GM19468 (cell line): ENCODE results near the gene ATP2A2.
"Not testable (repeated sequence)": the region's sequence is repeated elsewhere in the genome, so short reads cannot be mapped to it uniquely, and the experiment has no call there.

Experiments used
- ATAC-seq: cut with Tn5 transposase; IDR thresholded peaks from one replicate; pipeline ENCODE4 v1.9.1; 2021; ENCODE audit warnings: mild to moderate bottlenecking, moderate library complexity, moderate number of reproducible peaks; ENCODE audit not compliant: unreplicated experiment; ENCODE audit errors: extremely low read depth

ATP2A2 gene

DNA sequence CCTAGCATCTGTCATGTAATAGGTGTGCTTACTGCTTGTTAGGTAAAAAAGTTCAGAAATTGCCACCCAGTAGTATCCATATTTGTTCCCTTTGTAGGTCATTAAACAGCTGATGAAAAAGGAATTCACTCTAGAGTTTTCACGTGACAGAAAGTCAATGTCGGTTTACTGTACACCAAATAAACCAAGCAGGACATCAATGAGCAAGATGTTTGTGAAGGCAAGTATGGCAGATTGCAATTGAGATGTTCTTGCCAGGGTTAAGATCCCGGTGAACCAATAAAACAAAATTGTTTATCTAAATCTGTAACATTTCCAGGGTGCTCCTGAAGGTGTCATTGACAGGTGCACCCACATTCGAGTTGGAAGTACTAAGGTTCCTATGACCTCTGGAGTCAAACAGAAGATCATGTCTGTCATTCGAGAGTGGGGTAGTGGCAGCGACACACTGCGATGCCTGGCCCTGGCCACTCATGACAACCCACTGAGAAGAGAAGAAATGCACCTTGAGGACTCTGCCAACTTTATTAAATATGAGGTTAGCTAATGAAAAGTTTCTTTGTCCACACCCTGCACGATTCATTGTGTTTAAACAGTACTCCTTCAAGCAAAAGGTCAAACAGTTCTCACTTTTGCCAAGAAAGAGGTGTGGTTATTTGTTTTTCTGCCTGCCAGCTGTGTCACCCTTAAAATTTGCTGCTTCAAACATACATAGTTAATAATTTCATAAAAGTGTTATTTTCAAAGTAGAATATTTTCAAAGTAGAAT, 58.3 kb downstream of the ATP2A2 start:
- ATAC-seq: no peak

DNA sequence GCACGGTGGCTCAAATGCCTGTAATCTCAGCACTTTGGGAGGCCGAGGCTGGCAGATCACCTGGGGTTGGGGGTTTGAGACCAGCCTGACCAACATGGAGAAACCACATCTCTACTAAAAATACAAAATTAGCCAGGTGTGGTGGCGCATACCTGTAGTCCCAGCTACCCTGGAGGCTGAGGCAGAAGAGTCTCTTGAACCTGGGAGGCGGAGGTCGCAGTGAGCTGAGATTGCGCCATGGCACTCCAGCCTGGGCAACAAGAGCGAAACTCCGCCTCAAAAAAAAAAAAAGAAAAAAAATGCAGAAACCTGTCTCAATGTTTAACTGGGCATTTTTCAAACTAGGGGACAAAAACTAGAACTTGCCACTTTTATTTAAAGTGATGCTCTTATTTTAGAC, 59.2 kb downstream of the ATP2A2 start:
- ATAC-seq: not testable (repeated sequence)

DNA sequence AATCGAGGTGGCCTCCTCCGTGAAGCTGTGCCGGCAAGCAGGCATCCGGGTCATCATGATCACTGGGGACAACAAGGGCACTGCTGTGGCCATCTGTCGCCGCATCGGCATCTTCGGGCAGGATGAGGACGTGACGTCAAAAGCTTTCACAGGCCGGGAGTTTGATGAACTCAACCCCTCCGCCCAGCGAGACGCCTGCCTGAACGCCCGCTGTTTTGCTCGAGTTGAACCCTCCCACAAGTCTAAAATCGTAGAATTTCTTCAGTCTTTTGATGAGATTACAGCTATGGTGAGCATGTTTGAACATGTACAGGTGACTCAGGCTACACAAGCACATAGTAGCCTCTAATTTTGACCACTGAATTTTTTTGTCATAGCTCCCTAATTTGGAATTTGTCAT, 59.7 kb downstream of the ATP2A2 start:
- ATAC-seq: no peak

DNA sequence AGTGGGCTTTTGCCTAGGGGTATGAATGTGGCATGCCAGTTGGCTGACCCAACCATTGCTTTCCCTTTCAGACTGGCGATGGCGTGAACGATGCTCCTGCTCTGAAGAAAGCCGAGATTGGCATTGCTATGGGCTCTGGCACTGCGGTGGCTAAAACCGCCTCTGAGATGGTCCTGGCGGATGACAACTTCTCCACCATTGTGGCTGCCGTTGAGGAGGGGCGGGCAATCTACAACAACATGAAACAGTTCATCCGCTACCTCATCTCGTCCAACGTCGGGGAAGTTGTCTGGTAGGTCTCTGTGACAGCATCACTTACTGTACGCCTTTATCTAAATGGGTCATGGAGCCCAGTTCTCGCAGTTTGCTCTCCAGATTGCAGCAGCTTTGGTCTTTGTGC, 61.1 kb downstream of the ATP2A2 start:
- ATAC-seq: no peak

DNA sequence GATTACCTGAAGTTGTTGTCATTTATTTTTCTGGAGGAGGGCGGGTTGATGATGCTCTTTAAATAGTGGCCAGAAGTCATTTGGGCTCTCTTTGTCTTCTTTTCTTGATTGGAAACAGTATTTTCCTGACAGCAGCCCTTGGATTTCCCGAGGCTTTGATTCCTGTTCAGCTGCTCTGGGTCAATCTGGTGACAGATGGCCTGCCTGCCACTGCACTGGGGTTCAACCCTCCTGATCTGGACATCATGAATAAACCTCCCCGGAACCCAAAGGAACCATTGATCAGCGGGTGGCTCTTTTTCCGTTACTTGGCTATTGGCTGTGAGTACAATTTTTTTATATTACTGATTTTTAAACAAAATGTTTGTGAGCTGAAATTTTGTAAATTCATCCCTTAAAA, 62.1 kb downstream of the ATP2A2 start:
- ATAC-seq: no peak

DNA sequence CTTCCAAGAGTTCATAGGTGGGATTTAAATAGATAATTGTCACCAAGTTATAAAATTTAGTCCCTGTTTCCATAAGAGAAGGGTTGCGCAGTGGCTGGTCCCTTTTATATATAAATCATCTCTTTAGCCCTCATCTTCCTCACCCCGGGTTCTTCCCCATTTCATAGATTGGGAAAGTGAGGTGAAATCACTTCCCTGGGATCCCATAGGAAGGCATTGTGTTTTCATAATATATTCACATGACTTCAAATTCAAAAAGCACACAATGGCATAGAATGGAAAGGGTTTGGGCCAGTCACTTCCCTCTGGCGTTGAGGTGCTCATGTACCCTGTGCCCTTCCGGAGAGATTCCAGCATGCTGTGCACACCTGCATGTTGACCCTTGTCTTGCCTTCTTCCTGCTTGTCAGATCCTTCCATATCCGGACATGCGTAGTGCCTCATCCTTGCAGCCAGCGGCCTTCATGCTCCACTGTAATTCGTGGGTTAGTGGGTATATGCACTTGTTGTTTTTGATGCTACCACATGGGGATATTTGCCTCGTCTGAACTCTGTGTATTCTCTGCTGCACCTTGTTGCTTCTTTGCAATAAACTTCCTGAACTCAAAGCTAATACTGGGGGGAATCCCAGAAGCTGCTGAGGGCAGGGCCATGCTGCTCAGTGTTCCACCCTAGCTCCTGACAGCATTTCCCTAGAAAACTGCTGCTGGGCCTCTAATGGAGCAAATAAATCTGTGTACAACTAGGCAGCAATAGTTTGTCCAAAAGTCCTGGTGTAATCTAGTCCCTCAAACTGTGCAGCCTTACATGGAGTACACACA, 62.9 kb downstream of the ATP2A2 start:
- no peak for ATAC-seq

DNA sequence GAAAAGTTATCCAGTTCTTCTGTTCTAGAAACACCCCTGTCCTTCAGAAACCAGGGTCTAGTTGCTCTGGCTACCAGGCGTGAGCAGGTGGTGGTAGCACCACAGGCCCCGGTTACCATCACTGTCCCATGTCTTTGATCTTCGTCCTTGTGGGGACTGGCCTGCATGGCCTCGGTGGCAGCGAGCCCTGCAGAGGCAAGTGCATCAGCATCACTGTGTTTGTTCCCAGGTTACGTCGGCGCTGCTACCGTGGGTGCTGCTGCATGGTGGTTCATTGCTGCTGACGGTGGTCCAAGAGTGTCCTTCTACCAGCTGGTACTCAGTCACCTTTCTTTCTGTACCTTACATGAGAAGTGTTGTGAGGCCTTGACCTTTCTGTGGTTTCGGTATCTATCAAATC, 63.6 kb downstream of the ATP2A2 start:
- no peak for ATAC-seq

DNA sequence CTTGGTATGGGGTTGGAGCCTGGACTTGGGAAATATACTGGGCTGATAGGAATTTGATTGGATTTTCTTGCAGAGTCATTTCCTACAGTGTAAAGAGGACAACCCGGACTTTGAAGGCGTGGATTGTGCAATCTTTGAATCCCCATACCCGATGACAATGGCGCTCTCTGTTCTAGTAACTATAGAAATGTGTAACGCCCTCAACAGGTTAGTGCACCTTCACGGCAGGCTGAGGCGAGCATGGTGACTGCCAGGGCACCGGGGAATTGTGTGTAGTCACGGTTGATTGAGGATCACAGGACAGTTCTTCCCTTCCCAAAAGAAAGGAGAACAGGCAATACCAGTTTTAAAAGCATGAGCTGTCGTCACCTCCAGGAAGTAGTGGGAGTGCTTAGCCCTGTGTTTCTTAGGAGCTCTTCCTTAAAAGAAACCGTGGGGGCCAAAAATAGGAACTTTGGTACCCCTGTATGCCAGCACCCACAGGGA, 64.2 kb downstream of the ATP2A2 start:
- no peak for ATAC-seq

DNA sequence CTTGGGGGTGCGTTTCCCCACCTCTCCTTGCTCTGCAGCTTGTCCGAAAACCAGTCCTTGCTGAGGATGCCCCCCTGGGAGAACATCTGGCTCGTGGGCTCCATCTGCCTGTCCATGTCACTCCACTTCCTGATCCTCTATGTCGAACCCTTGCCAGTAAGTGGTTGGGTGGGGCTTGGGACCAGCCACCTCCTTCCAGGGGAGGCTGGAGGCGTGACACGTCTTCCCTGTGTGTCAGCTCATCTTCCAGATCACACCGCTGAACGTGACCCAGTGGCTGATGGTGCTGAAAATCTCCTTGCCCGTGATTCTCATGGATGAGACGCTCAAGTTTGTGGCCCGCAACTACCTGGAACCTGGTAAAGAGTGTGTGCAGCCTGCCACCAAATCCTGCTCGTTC, 64.9 kb downstream of the ATP2A2 start:
- ATAC-seq: no peak

DNA sequence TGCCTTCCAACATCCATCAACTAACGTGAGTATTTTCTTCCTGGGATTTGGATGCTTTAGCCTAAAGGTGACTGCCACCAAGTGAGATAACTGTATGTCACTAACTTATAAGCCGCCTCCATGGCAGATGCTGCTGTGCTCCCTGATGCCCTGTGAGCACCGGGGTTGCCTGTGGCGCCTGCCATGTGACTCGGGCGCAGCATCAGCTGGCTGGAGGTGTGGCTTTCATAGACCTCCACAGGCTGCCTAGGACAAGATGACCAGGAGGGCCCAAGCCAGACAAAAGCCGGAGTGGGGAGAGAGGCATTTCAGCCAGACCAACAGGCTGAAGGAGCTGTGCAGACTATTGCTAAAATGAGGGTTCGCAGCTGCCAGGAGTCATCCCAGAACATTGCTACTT, 66.7 kb downstream of the ATP2A2 start:
- ATAC-seq: no peak

DNA sequence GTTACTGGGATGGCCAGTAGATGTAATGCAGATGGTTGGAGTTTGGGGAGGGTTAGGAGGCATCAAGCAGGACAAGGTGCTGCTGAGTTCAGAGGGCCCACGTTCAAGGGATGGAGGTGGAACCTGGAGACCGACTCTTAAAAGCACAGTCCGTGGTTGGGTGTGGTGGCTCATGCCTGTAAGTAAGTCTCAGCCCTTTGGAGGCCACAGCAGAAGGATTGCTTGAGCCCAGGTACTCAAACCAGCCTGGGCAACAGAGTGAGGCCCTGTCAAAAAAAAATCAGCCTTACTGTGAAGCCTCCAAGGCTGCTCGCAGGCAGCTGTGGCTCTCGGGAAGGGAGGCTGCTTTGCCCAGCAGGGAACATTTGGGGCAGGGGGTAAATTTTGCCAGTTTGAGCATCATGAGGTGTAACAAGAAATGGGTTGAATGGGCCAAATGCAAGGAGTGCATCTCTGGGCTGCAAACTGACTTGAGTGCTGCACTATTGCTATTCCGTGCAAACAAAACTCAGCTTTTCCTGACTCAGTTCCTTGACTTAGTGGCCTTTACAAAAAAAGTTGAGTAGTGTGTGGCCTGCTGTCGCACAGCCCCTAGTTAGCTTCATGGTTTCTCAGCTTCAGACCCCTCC, 67.5 kb downstream of the ATP2A2 start:
- no peak for ATAC-seq

DNA sequence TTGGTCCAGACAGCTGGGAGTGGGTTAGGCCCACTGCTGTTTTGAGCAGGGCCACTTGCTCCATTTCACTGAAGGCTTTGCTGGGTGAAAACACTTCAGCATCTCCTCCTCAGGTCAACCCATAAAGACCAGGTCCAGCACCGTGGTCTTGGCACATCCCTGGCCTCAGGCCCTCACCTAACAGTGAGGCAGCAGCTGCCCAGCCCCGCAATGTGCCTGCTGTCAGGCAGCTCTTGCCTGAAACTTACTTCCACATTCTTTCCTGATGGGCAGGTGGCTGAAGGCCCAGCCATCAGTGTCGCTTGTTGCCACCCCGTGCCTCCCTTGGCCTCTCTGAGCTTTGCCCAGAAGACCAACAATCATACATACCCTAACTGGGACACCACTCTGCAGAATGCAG, 68.0 kb downstream of the ATP2A2 start:
- no peak for ATAC-seq

DNA sequence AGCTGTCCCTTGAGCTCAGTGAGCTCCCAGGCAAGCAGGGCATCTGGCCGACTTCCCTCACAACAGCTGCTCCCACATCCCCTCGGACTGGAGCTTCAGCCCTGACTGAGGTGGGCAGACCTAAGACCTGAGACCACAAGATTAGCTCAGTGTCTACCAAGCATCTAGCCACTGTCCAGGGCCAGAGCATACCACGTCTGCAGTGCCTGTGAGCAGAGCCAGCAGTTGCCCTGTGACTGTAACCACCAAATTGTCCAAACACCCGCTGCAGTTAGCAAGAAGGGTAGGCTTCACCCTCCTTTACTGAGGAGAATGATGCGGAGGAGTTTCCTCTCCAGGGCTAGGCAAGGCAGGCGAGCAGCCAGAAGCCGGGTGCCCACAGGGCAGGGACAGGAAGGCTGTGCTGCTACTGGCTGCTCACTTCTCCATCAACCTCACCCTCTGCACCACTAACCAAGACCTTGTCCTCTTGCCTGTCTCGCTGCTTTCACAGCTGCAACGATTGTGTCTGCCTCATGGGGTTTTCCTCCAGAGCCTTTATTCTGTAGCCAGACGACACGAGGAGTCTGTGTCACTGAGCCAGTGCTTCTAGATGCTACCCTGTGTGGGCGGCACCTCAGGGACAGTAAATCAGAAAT, 68.6 kb downstream of the ATP2A2 start:
- ATAC-seq: no peak

DNA sequence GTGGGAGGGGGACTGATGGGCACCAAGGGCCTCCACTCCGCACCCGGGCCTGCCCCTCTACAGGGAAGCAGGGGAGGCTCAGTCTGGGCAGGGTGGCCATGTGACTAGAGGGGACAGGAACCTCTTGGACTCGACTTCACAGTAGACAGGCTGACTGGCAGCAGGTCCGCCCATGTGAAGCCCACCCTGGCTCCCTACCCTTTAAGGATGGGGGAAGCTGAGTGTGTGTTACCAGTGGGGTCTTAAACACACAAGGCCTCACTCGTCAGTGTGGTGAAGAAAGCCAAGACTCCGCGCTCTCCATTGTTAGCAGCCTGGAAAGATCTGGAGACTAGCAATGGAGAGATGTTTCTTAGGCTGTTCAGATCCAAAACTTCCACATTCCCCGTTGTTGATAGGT, 70.1 kb downstream of the ATP2A2 start:
- ATAC-seq: no peak

DNA sequence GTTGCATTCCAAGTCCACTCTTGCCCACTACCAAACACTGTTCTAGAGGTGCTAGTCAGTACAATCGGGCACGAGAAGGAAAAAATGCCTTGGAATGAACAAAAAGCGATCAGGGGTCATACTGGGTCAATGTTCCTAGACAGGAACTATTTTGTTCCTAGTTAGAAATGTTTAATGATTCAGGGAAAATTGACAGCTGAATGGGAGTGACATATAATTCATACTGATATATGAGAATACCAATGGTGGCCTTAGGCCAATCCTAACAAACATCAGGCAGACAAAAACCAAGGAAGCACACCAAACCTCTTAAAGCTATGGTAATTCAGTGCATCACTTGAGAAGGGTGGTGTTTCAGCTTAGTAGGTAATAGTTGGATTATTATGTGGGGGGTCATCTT, 71.4 kb downstream of the ATP2A2 start:
- no peak for ATAC-seq

DNA sequence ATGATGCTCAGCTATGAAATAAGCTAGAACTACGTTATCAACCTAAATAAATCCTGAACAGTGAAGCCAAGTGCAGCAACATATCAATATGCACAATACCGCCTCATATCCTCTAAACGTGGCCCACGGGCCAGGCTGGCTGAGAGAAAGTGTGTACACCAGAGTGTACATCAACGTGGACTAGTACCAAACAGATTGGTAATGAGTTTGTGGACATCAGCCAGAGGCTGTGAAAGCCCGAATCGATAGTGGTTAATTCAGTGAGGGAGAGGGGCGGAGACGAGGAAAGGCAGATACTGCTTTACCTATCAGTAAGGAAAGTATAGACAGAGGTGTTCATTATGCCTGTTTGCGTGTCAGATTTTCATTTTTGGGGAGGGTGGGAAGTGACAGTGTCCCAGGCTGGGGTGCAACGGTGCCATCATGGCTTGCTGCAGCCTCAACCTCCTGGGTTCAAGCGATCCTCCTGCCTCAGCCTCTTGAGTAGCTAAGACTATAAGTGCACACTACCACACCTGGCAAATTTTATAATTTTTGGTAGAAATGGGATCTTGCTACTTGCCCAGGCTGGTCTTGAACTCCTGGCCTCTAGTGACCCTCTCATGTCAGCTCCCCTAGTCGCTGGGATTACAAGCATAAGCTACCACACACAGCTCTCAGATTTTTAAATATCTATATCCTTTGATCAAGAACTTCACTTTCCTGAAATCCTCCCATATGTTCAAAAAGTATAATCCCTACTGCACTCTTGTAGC, 72.3 kb downstream of the ATP2A2 start:
- ATAC-seq: no peak

DNA sequence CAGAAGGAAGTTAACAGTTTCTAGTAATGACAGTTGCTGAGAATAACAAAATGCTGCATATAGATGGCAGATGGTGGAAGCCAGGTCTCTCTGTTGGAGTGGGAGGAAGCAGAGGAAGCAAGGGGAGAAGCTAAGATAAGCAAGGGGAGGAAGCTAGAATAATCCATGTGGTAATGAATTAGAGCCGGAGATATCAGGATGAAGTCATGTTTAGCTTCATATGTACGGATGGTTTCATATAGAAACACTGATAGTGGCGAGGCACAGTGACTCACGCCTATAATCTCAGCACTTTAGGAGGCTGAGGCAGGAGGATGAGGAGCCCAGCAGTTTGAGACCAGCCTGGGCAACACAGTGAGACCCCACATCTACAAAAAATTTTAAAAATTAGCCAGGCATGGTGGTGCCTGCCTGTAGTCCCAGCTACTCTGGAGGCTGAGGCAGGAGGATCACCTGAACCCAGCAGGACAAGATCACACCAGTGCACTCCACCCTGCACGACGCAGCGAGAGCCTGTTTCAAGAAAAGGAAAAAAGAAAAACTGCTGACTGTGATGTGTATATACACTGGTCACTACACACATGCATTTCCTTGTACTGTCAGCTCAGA, 73.2 kb downstream of the ATP2A2 start:
- ATAC-seq: no peak

DNA sequence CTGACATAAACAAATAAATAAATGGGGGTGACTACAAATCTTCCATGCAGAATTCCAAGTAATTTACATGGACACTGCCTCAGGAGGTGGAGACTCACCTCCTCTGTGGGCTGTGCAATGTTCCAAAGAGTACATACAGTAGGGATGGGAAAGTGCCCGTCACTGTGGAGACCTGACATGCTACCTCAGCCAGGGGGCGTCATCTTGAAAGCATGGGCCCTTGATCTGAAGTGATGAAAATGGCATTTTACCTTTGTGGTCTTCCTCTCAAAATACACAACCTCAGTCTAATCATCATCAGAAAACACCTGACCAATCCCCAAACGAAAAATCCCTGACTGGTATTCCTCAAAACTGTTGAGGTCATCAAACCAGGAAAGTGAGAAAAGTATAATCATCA, 74.0 kb downstream of the ATP2A2 start:
- no peak for ATAC-seq

DNA sequence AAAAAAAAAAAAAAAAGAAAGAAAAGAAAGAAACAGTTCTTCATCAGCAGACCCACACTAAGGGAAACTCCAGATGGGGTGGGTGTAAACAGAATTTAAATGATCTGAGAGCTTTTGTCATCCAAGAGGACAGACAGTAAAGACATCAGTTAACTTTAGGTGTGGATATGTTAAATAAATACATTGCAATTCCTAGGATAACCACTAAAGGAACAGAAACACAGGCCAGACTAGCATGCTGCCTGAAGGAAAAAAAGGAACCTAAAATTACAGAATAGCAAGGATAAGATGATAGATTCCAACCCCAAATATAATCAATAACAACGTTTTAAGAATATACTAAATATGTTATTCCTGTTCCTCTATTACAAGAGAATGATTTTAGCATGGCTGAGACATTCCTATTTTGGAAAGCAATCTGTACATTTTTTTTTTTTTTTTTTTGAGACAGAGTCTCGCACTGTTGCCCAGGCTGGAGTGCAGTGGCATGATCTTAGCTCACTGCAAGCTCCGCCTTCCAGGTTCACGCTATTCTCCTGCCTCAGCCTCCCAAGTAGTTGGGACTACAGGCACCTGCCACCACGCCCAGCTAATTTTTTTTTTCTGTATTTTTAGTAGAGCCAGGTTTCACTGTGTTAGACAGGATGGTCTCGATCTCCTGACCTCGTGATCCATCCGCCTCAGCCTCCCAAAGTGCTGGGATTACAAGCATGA, 77.5 kb downstream of the ATP2A2 start:
- not testable (repeated sequence) for ATAC-seq
